Nephron progenitor cell (in vitro differentiated cells): ENCODE measurements around the gene S100A16.

ENCODE experiments used
- DNase-seq: peaks from one replicate; pipeline ENCODE4 v3.0.0; 2021
- H3K27ac Mint-ChIP-seq: 2 replicates; pipeline ENCODE4 v1.8.0; 2021; ENCODE audit warnings: mild to moderate bottlenecking, moderate library complexity, mixed read lengths
- H3K27me3 Mint-ChIP-seq: 2 replicates; pipeline ENCODE4 v1.8.0; 2021; ENCODE audit warnings: mild to moderate bottlenecking, low read depth, mixed read lengths; ENCODE audit not compliant: poor library complexity
- H3K36me3 Mint-ChIP-seq: 2 replicates; pipeline ENCODE4 v1.8.0; 2021; ENCODE audit warnings: low read depth, mixed read lengths
- H3K4me1 Mint-ChIP-seq: 2 replicates; pipeline ENCODE4 v1.8.0; 2021; ENCODE audit warnings: mixed read lengths
- H3K4me3 Mint-ChIP-seq: 2 replicates; pipeline ENCODE4 v1.8.0; 2021; ENCODE audit warnings: mild to moderate bottlenecking, moderate library complexity, mixed read lengths
- H3K9me3 Mint-ChIP-seq: 2 replicates; pipeline ENCODE4 v1.8.0; 2021; ENCODE audit warnings: mild to moderate bottlenecking, moderate library complexity, mixed read lengths
- CTCF ChIP-seq: fragments of 200-600 bp; sonication (generic); IDR thresholded peaks from 2 replicates; pipeline ENCODE4 v1.5.0; 2021; ENCODE audit warnings: antibody characterized with exemption

The S100A16 gene

GRCh38 chr1:153572569-153573015 lies 40.3 kb downstream of the S100A16 start:
- TF ChIP-seq CTCF = peak; percentile 54
- Mint-ChIP-seq H3K27ac (no peak overlapping the region), H3K27me3 (peaks cover 9% of the 10 kb centered on the region), H3K36me3 (no peaks in the 10 kb centered on the region), H3K4me1 (peaks cover 31% of the 10 kb centered on the region), H3K4me3 (no peak overlapping the region), H3K9me3 (peaks cover 28% of the 10 kb centered on the region)
- peak; percentile 35 for DNase-seq

- Mint-ChIP-seq H3K36me3 (no peaks in the 10 kb centered on the region), H3K9me3 (peaks cover 28% of the 10 kb centered on the region), H3K27ac (peak overlapping the region; percentile 50), H3K4me3 (no peak overlapping the region), H3K27me3 (peaks cover 10% of the 10 kb centered on the region), H3K4me1 (peaks cover 40% of the 10 kb centered on the region)
- TF ChIP-seq CTCF = no peak
- no peak for DNase-seq
Observed at GRCh38 chr1:153571706-153572105, 41.2 kb downstream of the S100A16 start.

GRCh38 chr1:153570874-153571273 lies 42.1 kb downstream of the S100A16 start:
- Mint-ChIP-seq H3K36me3 (no peaks in the 10 kb centered on the region), H3K27ac (no peak overlapping the region), H3K4me3 (no peak overlapping the region), H3K27me3 (peaks cover 10% of the 10 kb centered on the region), H3K4me1 (peaks cover 48% of the 10 kb centered on the region), H3K9me3 (peaks cover 25% of the 10 kb centered on the region)
- TF ChIP-seq CTCF = no peak
- DNase-seq = no peak

- H3K4me1 Mint-ChIP-seq = peaks cover 57% of the 10 kb centered on the region
Observed at GRCh38 chr1:153569465-153569864, 43.5 kb downstream of the S100A16 start.

GRCh38 chr1:153568367-153569099 lies 44.4 kb downstream of the S100A16 start:
- H3K4me3 Mint-ChIP-seq = peak overlapping the region; percentile 42
- H3K4me1 Mint-ChIP-seq = peaks cover 66% of the 10 kb centered on the region
- H3K27ac Mint-ChIP-seq = peak overlapping the region; percentile 97
- peaks cover 10% of the 10 kb centered on the region for H3K27me3 Mint-ChIP-seq
- peaks cover 5% of the 10 kb centered on the region for H3K9me3 Mint-ChIP-seq
- no peaks in the 10 kb centered on the region for H3K36me3 Mint-ChIP-seq
- peak; percentile 91 for DNase-seq
- peak; percentile 96 for TF ChIP-seq CTCF

More at GRCh38 chr1:153569465-153569864, 43.5 kb downstream of the S100A16 start:
- Mint-ChIP-seq H3K36me3 (no peaks in the 10 kb centered on the region), H3K4me3 (no peak overlapping the region), H3K27ac (no peak overlapping the region), H3K27me3 (peaks cover 10% of the 10 kb centered on the region), H3K9me3 (peaks cover 14% of the 10 kb centered on the region)
- no peak for TF ChIP-seq CTCF
- DNase-seq = no peak
